ENCODE results near the gene EFCAB8.
A peak's percentile ranks its signal among the peaks of the same experiment; 100 is the strongest.

EFCAB8 gene

DNA sequence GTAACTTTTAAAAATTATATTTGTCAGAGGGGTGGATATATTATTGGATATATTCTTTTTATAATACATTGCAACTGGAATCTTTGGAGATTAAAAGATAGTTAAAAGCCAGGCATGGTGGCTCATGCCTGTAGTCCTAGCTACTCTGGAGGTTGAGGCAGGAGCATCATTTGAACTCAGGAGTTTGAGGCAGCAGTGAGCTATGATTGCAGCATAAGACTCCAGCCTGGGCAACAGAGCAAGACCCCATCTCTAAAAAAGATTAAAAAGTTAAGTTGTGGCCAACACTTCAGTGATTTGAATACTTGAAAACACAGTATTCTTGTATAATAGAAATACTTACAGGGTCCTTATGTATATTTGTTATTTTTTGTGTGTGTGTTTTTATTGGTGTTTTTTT is 23.8 kb upstream of the EFCAB8 start:
- no peak for ATAC-seq
- H3K36me3 Mint-ChIP-seq = peaks cover 49% of the 10 kb centered on the region
- no peak overlapping the region for H3K4me3 Mint-ChIP-seq
- H3K27ac Mint-ChIP-seq = no peak overlapping the region
- no peaks in the 10 kb centered on the region for H3K27me3 Mint-ChIP-seq
- peaks cover 18% of the 10 kb centered on the region for H3K4me1 Mint-ChIP-seq
- no peaks in the 10 kb centered on the region for H3K9me3 Mint-ChIP-seq

DNA sequence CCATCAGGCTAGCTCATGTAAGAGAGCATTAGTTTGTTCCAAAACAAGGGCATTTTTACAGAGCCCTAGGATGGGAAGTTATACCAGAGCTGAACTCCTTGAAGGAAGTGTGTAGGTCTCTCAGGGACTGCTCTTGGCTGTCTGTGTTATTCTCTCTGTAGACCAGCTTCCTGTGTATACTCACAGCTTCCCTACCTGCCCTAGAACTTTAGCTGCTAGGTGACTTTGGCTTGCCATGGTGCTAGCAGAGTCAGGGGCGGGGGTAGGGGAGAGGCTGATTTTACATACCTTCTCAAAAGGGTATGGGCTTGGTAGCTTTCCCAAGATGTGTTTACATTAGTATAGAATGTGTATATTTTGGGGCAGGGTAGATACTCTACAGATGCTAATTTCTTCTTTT is 21.6 kb upstream of the EFCAB8 start:
- no peak overlapping the region for H3K27ac Mint-ChIP-seq
- no peaks in the 10 kb centered on the region for H3K9me3 Mint-ChIP-seq
- H3K27me3 Mint-ChIP-seq = no peaks in the 10 kb centered on the region
- peaks cover 45% of the 10 kb centered on the region for H3K36me3 Mint-ChIP-seq
- ATAC-seq = no peak
- H3K4me3 Mint-ChIP-seq = no peak overlapping the region
- H3K4me1 Mint-ChIP-seq = peaks cover 11% of the 10 kb centered on the region

DNA sequence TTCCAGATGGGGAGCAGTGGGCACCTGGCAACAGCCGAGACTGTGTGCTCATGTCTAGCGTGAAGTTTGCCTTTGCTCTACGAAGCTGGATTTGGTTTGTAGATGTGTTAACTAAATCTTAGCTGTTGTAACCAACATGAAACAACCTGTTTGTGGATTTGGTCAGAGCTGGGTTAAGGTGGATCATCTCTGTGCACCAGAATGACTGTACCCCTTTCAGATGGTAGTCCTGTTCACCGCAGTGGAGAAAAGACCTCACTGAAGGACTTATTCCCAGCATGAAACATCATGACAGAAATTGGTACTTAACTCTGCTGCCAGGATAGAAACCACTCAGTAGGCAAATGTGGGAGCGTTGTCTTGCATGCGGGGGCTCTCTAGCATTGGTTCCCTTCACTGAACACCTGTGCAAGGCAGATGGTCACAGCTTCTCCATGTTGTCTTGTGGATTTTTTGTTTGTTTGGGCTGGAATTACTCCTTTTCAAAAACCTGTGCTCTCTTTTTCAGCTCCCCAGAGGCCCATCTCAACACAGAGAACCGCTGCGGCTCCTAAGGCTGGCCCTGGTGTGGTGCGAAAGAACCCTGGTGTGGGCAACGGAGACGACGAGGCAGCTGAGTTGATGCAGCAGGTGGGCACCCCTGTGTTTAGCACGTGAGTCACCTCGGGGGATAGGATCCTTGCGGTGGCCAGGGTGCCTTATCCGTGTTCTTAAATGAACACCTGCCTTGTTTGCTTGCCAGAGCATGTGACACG is 19.3 kb upstream of the EFCAB8 start:
- H3K9me3 Mint-ChIP-seq = no peaks in the 10 kb centered on the region
- peak overlapping the region; percentile 8 for H3K27ac Mint-ChIP-seq
- H3K4me1 Mint-ChIP-seq = peaks cover 11% of the 10 kb centered on the region
- ATAC-seq = no peak
- no peak overlapping the region for H3K4me3 Mint-ChIP-seq
- peaks cover 59% of the 10 kb centered on the region for H3K36me3 Mint-ChIP-seq
- H3K27me3 Mint-ChIP-seq = no peaks in the 10 kb centered on the region

GRCh38 chr20:32839982-32840285 is 18.8 kb upstream of the EFCAB8 start:
- no peaks in the 10 kb centered on the region for H3K9me3 Mint-ChIP-seq
- peak overlapping the region; percentile 8 for H3K27ac Mint-ChIP-seq
- peaks cover 16% of the 10 kb centered on the region for H3K4me1 Mint-ChIP-seq
- no peak for ATAC-seq
- H3K4me3 Mint-ChIP-seq = no peak overlapping the region
- peaks cover 64% of the 10 kb centered on the region for H3K36me3 Mint-ChIP-seq
- H3K27me3 Mint-ChIP-seq = no peaks in the 10 kb centered on the region

- Mint-ChIP-seq H3K27ac (no peak overlapping the region), H3K27me3 (no peaks in the 10 kb centered on the region), H3K36me3 (peaks cover 62% of the 10 kb centered on the region), H3K9me3 (no peaks in the 10 kb centered on the region), H3K4me1 (peaks cover 16% of the 10 kb centered on the region), H3K4me3 (no peak overlapping the region)
- ATAC-seq = no peak
Observed at GRCh38 chr20:32841174-32841573, 17.5 kb upstream of the EFCAB8 start.

DNA sequence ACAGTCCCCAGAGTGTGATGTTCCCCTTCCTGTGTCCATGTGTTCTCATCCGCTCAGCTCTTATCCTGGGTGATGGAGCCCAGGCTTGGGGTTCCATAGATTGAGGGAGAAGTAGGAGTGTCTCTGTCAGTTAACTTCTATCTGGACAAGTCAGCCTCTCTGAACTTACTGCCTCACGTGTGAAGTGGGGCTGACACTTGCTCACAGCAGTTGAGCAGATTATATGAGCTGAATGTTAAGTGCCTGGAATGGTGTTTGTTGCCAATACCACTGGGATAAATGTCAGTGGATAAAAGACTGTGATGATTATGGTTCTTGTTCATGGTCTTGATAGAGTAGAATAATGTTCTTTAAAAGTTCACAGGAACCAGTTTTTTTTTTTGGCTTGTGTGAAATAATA is 17.1 kb upstream of the EFCAB8 start:
- H3K27me3 Mint-ChIP-seq = no peaks in the 10 kb centered on the region
- no peak overlapping the region for H3K4me3 Mint-ChIP-seq
- peaks cover 16% of the 10 kb centered on the region for H3K4me1 Mint-ChIP-seq
- peaks cover 62% of the 10 kb centered on the region for H3K36me3 Mint-ChIP-seq
- H3K27ac Mint-ChIP-seq = no peak overlapping the region
- no peak for ATAC-seq
- no peaks in the 10 kb centered on the region for H3K9me3 Mint-ChIP-seq

DNA sequence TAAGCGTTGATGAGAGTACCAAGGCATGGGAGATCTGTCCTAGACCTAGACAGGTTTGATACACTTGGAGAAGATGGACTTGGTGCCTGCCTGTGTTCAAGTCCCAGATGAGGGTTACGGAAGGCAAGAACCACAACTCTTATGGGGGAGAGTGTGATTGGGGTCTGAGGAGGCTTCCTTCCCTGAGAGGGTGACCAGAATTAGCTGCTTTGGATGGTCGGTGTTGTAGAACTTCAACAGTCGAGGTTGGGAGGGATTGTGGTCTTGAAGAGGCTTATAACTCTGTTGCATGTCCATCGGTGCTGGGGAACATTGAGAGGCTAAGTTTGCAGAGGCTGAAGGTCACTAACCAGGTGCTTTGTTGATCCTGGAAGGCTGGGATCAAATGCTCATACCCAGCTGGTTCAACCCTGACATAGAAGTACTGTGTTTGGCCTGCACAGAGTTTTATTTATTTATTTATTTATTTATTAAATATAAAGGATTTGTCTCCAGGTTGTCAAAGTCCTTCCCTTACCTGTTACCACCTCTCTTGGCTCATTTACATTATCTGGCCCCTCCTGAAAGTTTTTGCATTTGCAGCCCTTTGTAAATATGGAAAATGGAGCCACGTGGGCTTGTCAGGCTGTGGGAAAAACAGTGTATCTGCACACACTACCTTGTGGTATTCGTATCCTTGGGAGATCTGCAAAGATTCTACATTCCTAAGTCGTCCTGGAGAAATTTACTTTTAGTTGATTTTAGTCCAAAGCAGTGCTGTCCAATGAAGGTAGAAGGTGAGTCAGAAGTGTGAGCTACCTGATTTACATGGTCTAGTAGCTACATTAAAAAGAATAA is 15.8 kb upstream of the EFCAB8 start:
- no peak for ATAC-seq
- peaks cover 16% of the 10 kb centered on the region for H3K4me1 Mint-ChIP-seq
- H3K4me3 Mint-ChIP-seq = no peak overlapping the region
- H3K36me3 Mint-ChIP-seq = peaks cover 73% of the 10 kb centered on the region
- no peak overlapping the region for H3K27ac Mint-ChIP-seq
- H3K27me3 Mint-ChIP-seq = no peaks in the 10 kb centered on the region
- H3K9me3 Mint-ChIP-seq = no peaks in the 10 kb centered on the region

DNA sequence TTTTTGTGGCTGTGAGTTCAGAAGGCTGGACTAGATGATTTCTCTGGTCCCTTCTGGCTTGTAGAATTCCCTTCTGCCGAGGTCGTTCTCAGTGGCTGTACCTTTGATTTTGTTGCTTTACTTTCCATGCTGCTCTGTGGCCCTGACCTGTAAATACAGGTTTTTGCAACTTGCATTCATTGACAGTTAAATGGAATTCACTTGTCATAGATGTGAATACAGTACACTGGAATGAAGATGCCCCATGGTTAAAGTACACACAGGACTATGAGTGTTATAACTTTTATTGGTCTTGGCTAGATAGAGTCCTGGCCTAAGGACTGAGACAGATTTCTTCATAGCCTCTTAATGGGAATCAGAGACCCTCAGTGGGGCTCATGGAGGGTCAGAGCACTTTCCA is 12.9 kb upstream of the EFCAB8 start:
- Mint-ChIP-seq H3K4me3 (no peak overlapping the region), H3K36me3 (peaks cover 75% of the 10 kb centered on the region), H3K4me1 (peaks cover 5% of the 10 kb centered on the region), H3K27ac (no peak overlapping the region), H3K9me3 (no peaks in the 10 kb centered on the region), H3K27me3 (no peaks in the 10 kb centered on the region)
- ATAC-seq = no peak

DNA sequence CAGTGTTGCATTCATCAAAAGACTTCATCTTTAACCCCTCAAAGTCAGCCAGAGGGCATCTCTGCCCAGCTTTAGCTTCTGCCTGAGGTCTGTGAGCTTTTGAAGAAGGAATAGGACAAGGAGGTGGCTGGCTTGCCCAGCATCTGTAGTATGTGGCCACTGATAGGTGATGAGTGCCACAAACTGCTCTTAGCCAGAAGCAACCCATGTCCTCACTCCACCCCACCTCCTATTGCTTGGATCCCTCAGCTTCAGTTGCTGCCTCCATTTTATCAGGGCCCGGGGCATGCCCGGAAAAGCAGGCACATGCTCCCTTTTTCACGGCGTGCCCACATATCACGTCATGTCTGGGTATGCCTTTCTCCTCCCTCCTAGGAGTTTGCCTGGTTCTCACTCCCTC is 11.9 kb upstream of the EFCAB8 start:
- peaks cover 5% of the 10 kb centered on the region for H3K4me1 Mint-ChIP-seq
- H3K27me3 Mint-ChIP-seq = no peaks in the 10 kb centered on the region
- H3K27ac Mint-ChIP-seq = no peak overlapping the region
- peaks cover 65% of the 10 kb centered on the region for H3K36me3 Mint-ChIP-seq
- H3K4me3 Mint-ChIP-seq = no peak overlapping the region
- no peaks in the 10 kb centered on the region for H3K9me3 Mint-ChIP-seq
- ATAC-seq = no peak

DNA sequence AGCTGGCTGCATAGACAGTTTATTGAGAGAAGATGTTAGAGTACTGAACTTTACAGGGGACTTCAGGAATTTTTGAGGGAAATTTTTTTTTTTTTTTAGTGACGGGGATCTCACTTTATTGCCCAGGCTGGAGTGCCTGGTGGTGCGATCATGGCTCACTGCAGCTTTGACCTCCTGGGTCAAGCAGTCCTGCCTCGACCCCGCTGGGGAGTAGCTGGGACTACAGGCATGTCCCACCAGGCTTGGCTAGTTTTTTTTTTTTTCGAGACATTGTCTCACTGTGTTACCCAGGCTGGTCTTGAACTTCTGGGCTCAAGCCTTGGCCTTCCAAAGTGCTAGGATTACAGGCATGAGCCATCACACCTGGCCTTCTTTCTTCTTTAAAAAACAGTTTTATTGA is 10.8 kb upstream of the EFCAB8 start:
- ATAC-seq = no peak
- Mint-ChIP-seq H3K4me3 (no peak overlapping the region), H3K36me3 (peaks cover 55% of the 10 kb centered on the region), H3K4me1 (peaks cover 5% of the 10 kb centered on the region), H3K27ac (no peak overlapping the region), H3K27me3 (no peaks in the 10 kb centered on the region), H3K9me3 (no peaks in the 10 kb centered on the region)

DNA sequence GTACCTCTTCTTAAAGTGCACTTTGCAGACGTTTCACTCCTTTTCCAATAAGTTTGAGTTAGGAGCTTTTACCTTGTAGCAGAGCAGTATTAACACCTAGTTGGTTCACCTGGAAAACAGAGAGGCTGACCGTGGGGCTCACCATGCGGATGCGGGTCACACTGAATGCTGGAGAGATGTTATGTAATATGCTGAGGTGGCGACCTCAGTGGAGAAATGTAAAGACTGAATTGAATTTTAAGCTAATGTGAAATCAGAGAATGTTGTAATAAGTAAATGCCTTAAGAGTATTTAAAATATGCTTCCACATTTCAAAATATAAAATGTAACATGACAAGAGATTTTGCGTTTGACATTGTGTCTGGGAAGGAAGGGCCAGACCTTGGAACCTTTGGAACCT is 9.9 kb upstream of the EFCAB8 start:
- Mint-ChIP-seq H3K27ac (no peak overlapping the region), H3K9me3 (no peaks in the 10 kb centered on the region), H3K4me3 (no peak overlapping the region), H3K27me3 (no peaks in the 10 kb centered on the region), H3K4me1 (peaks cover 5% of the 10 kb centered on the region), H3K36me3 (peaks cover 56% of the 10 kb centered on the region)
- ATAC-seq = no peak

DNA sequence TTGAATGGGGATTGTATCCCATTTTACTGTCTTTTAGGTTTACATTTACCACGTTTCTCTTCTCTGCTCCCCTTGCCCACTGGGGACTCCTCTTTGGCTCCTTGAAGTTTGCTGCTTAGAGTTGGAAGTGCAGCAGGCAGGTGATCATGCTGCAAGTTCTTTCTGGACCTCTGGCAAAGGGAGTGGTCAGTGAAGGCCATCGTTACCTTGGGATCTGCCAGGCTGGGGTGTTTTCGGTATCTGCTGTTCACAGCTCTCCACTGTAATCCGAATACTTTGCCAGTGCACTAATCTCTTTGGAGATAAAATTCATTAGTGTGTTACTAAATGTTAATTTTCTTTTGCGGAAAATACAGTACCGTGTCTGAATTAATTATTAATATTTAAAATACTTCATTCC is 9.1 kb upstream of the EFCAB8 start:
- no peak overlapping the region for H3K27ac Mint-ChIP-seq
- no peaks in the 10 kb centered on the region for H3K27me3 Mint-ChIP-seq
- H3K4me1 Mint-ChIP-seq = peaks cover 4% of the 10 kb centered on the region
- no peak overlapping the region for H3K4me3 Mint-ChIP-seq
- no peaks in the 10 kb centered on the region for H3K9me3 Mint-ChIP-seq
- peaks cover 51% of the 10 kb centered on the region for H3K36me3 Mint-ChIP-seq
- no peak for ATAC-seq

DNA sequence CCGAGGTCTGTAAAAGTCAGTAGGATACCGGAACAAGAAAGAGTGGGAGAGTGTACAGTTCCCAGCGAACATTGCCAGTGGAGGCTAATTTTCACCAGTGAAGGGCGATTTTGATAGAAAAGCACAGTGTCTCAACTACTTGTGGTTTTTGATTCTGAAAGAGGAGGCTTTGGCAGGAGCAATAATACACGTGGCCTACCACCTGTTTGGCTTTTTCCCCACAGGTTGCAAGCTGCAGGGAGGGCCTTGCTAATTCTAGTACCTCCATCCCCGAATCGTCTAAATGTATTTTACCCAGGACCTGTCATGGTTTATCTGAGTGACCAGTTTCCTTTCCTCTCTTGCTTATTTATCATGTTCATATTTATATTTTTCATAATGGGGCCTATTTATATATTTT is 3.3 kb upstream of the EFCAB8 start:
- Mint-ChIP-seq H3K4me1 (peaks cover 5% of the 10 kb centered on the region), H3K9me3 (no peaks in the 10 kb centered on the region), H3K36me3 (peaks cover 31% of the 10 kb centered on the region), H3K27me3 (no peaks in the 10 kb centered on the region), H3K4me3 (no peak overlapping the region), H3K27ac (no peak overlapping the region)
- ATAC-seq = no peak

DNA sequence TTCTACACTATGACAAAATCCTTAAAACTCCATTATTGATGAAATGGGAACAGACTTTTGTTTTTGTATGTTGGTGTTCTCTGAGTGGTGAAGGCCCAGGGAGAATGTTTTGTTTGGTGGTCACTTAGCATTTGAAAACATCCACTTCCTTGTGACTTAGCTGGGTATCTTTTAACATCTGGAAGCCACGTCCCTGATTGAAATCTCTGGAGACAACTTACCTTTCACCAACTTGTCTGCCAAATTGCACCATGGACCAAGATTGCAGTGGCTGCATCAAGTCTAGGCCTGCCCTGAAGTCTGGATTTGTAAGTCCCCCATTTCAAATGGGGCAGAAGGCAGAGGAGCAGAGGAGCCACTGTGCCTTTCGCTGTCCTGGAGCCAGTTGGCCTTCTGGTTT is 534 bp upstream of the EFCAB8 start:
- Mint-ChIP-seq H3K27me3 (no peaks in the 10 kb centered on the region), H3K9me3 (no peaks in the 10 kb centered on the region), H3K4me1 (peaks cover 5% of the 10 kb centered on the region), H3K36me3 (peaks cover 36% of the 10 kb centered on the region), H3K27ac (no peak overlapping the region), H3K4me3 (no peak overlapping the region)
- no peak for ATAC-seq

GRCh38 chr20:32861446-32861845 is 2.7 kb downstream of the EFCAB8 start:
- no peak for ATAC-seq
- Mint-ChIP-seq H3K27ac (no peak overlapping the region), H3K4me1 (no peaks in the 10 kb centered on the region), H3K36me3 (peaks cover 18% of the 10 kb centered on the region), H3K9me3 (no peaks in the 10 kb centered on the region), H3K27me3 (no peaks in the 10 kb centered on the region), H3K4me3 (no peak overlapping the region)

DNA sequence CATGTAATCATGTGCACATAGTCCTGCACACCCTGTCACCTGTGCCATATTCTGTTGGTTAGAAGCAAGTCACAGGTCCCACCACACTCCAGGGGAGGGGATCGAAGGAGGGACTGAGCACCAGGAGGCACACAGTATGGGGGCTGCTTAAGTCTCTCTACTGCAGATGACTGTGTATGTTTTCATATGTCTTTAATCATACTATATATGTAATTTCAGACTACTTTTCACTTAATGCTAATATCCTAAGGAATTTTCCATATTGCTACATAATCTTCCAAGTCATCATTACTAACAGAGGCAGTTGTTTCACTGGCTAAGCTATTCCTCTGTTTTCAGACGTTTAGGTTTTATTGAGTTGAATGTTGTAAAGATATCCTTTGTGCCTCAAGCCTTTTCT is 10.8 kb downstream of the EFCAB8 start:
- peaks cover under 1% of the 10 kb centered on the region for H3K36me3 Mint-ChIP-seq
- no peak overlapping the region for H3K27ac Mint-ChIP-seq
- no peaks in the 10 kb centered on the region for H3K9me3 Mint-ChIP-seq
- H3K27me3 Mint-ChIP-seq = no peaks in the 10 kb centered on the region
- H3K4me3 Mint-ChIP-seq = no peak overlapping the region
- H3K4me1 Mint-ChIP-seq = no peaks in the 10 kb centered on the region
- no peak for ATAC-seq

Measured in stimulated activated memory B cell treated with anti-CD40 and anti-IgM and Interleukin-4, amounts not matched to agents 10 μg/mL and 1 μg/mL and 100 μg/mL, for 72 hours (primary cell).